CD4-positive, alpha-beta T cell treated with Interleukin-17A for 4 hours (primary cell): ENCODE measurements around the gene TIMP2.

Experiments used
- DNase-seq: peaks from one replicate; pipeline ENCODE4 v3.0.0-alpha.2; 2020; ENCODE audit warnings: mixed read lengths

The TIMP2 gene

GRCh38 chr17:78828470-78829185, 96.6 kb downstream of the TIMP2 start:
- DNase-seq: peak; percentile 25

GRCh38 chr17:78826836-78827509, 98.2 kb downstream of the TIMP2 start:
- no peak for DNase-seq

GRCh38 chr17:78826421-78826820, 98.8 kb downstream of the TIMP2 start:
- no peak for DNase-seq

GRCh38 chr17:78825696-78826095, 99.5 kb downstream of the TIMP2 start:
- DNase-seq: no peak

GRCh38 chr17:78824240-78824639, 100.9 kb downstream of the TIMP2 start:
- no peak for DNase-seq

GRCh38 chr17:78823282-78824046, 101.7 kb downstream of the TIMP2 start:
- no peak for DNase-seq

- DNase-seq: no peak
Measured at GRCh38 chr17:78822552-78822951, 102.6 kb downstream of the TIMP2 start.

GRCh38 chr17:78821961-78822360, 103.2 kb downstream of the TIMP2 start:
- DNase-seq: no peak

- DNase-seq: no peak
Measured at GRCh38 chr17:78820841-78821240, 104.3 kb downstream of the TIMP2 start.

GRCh38 chr17:78819806-78820792, 105.1 kb downstream of the TIMP2 start:
- DNase-seq: no peak

- no peak for DNase-seq
Measured at GRCh38 chr17:78819402-78819801, 105.8 kb downstream of the TIMP2 start.

GRCh38 chr17:78818932-78819331, 106.3 kb downstream of the TIMP2 start:
- DNase-seq: peak; percentile 71

GRCh38 chr17:78818152-78818846, 106.9 kb downstream of the TIMP2 start:
- DNase-seq: no peak

- peak; percentile 73 for DNase-seq
Measured at GRCh38 chr17:78817123-78817522, 108.1 kb downstream of the TIMP2 start.

- DNase-seq: no peak
Measured at GRCh38 chr17:78815696-78816095, 109.5 kb downstream of the TIMP2 start.

- no peak for DNase-seq
Measured at GRCh38 chr17:78812855-78813254, 112.3 kb downstream of the TIMP2 start.

- DNase-seq: no peak
Measured at GRCh38 chr17:78808163-78808562, 117.0 kb downstream of the TIMP2 start.

- DNase-seq: peak; percentile 46
Measured at GRCh38 chr17:78806451-78806850, 118.7 kb downstream of the TIMP2 start.

- DNase-seq: peak; percentile 80
Measured at GRCh38 chr17:78805301-78805700, 119.9 kb downstream of the TIMP2 start.

GRCh38 chr17:78804777-78805176, 120.4 kb downstream of the TIMP2 start:
- no peak for DNase-seq

GRCh38 chr17:78803186-78803845, 121.9 kb downstream of the TIMP2 start:
- peak; percentile 31 for DNase-seq
